AG04450 (cell line): ENCODE measurements around the gene XPO1. TPM values are rescaled to one million over a fixed set of nuclear protein-coding genes. Genes with fewer than 3 reads are reported as not detected.

Experiments used
- CTCF ChIA-PET: fragments of 300-600, 350-600 bp; formaldehyde crosslinking; extraction: SDS; loops from one replicate; lab custom pipeline; 2022; ENCODE audit warnings: antibody characterized with exemption, inconsistent platforms; lab: Charles Lee
- POLR2A ChIA-PET: fragments of 350-600 bp; formaldehyde crosslinking; extraction: SDS; loops from one replicate; lab custom pipeline; 2021; ENCODE audit warnings: antibody characterized with exemption, inconsistent platforms; lab: Yijun Ruan, JAX
- DNase-seq: peaks from one replicate; pipeline ENCODE4 v3.0.0-alpha.2; 2011; ENCODE audit warnings: low read depth, low spot score
- H3K27ac ChIP-seq: one replicate; pipeline ENCODE4 v1.5.1; 2012; ENCODE audit warnings: low read depth, low read length, control low read depth
- H3K27me3 ChIP-seq: one replicate; pipeline ENCODE4 v1.6.0; 2012; ENCODE audit warnings: low read length; ENCODE audit not compliant: control insufficient read depth, insufficient read depth
- H3K4me3 ChIP-seq: 2 replicates; pipeline ENCODE4 v1.5.1; 2011; ENCODE audit warnings: mild to moderate bottlenecking, low read depth, low read length, control low read depth
- H3K9me3 ChIP-seq: 2 replicates; pipeline ENCODE4 v1.5.1; 2012; ENCODE audit warnings: low read length; ENCODE audit not compliant: control insufficient read depth, insufficient read depth
- CTCF ChIP-seq: IDR thresholded peaks from 2 replicates; pipeline ENCODE4 v1.5.1; 2011; ENCODE audit warnings: low read depth, low read length, control low read depth, inconsistent platforms
- polyA plus RNA-seq: library from polyadenylated mRNA; depleted of rRNA; stranded (reverse); fragments of >200 nt; gene quantifications from 2 replicates; pipeline ENCODE4 v1.2.3, GENCODE V29; 2011

Gene XPO1
- polyA plus RNA-seq, 1 experiment, result 143 TPM

GRCh38 chr2:61520261-61520660, 17.9 kb downstream of the XPO1 start:
- Histone ChIP-seq H3K9me3 (no peaks in the 10 kb centered on the region), H3K27ac (no peak overlapping the region), H3K27me3 (no peaks in the 10 kb centered on the region), H3K4me3 (no peak overlapping the region)
- ChIA-PET CTCF (no interaction called here), POLR2A (no interaction called here)
- DNase-seq, result no peak
- no peak for TF ChIP-seq CTCF

GRCh38 chr2:61512768-61513398, 25.3 kb downstream of the XPO1 start:
- no peak for TF ChIP-seq CTCF
- CTCF ChIA-PET, result interaction anchor here (0.6 to 0.7 kb wide), 2 partner anchors 386 to 416 kb away, joined by 4 to 5 read pairs; no protein-coding TSS in a partner anchor
- POLR2A ChIA-PET, result no interaction called here
- no peaks in the 10 kb centered on the region for H3K27me3 ChIP-seq
- no peak overlapping the region for H3K27ac ChIP-seq
- no peaks in the 10 kb centered on the region for H3K9me3 ChIP-seq
- DNase-seq, result no peak
- H3K4me3 ChIP-seq, result no peak overlapping the region

DNA sequence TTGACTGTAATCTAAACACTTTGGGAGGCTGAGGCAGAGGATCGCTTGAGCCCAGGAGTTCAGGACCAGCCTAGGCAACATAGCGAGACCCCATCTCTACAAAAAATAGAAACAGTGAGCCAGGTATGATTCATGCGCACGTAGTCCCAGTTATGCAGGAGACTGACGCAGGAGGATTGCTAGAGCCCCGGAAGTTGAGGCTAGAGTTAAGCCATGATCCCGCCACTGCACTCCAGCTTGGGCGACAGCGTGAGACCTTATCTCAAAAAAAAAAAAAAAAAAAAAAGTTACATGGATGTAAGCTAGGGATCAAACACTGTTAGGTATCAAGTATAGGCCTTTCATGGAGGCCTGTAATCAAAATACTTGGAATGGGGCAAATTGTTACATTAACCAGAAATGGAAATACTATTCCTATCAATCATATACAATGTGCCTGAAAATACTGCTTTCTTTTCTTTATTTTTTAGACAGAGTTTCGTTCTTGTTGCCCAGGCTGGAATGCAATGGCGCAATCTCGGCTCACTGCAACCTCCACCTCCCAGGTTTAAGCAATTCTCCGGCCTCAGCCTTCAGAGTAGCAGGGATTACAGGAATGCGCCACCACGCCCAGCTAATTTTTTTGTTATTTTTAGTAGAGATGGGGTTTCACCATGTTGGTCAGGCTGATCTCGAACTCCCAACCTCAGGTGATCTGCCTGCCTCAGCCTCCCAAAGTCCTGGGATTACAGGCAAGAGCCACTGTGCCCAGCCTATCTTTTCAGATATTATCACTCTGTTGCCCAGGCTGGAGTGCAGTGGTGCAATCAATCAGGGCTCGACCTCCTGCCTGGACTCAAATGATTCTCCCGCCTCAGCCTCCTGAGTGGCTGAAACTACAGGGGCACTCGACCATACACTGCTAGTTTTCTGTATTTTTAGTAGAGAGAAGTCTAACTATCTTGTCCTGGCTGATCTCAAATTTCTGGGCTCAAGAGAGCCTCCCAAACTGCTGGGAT, 27.2 kb downstream of the XPO1 start:
- H3K27me3 ChIP-seq, result no peaks in the 10 kb centered on the region
- no peaks in the 10 kb centered on the region for H3K9me3 ChIP-seq
- H3K4me3 ChIP-seq, result no peak overlapping the region
- no peak overlapping the region for H3K27ac ChIP-seq
- no peak for TF ChIP-seq CTCF
- ChIA-PET CTCF (no interaction called here), POLR2A (interaction anchor here (0.7 kb wide), 1 partner anchor 32 kb away, joined by 3 read pairs; no protein-coding TSS in a partner anchor)
- DNase-seq, result no peak

GRCh38 chr2:61504949-61505348, 33.2 kb downstream of the XPO1 start:
- H3K9me3 ChIP-seq, result no peaks in the 10 kb centered on the region
- no peaks in the 10 kb centered on the region for H3K27me3 ChIP-seq
- no peak for TF ChIP-seq CTCF
- H3K4me3 ChIP-seq, result no peak overlapping the region
- H3K27ac ChIP-seq, result no peak overlapping the region
- no peak for DNase-seq
- ChIA-PET POLR2A (no interaction called here), CTCF (no interaction called here)

DNA sequence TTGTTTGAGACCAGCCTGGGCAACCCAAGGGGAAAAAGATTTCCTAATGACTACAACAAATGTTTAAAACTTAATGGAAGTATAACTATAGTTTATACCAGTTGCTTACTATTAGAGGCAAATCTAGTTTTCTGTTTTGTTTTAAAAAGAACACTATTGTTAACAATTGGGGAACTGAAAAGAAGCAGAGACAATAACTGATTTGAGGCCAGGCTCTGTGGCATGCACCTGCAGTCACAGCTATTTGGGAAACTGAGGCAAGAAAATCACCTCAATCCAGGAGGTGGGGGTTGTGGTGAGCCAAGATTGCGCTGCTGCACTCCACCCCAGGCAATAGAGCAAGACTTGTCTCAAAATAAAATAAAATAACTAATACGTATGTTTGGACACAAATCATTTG, 39.1 kb downstream of the XPO1 start:
- DNase-seq, result no peak
- ChIA-PET CTCF (no interaction called here), POLR2A (no interaction called here)
- no peaks in the 10 kb centered on the region for H3K27me3 ChIP-seq
- H3K27ac ChIP-seq, result no peak overlapping the region
- TF ChIP-seq CTCF, result no peak
- H3K9me3 ChIP-seq, result no peaks in the 10 kb centered on the region
- H3K4me3 ChIP-seq, result no peak overlapping the region
